ENCODE measurements around the gene AXIN2.

DNA sequence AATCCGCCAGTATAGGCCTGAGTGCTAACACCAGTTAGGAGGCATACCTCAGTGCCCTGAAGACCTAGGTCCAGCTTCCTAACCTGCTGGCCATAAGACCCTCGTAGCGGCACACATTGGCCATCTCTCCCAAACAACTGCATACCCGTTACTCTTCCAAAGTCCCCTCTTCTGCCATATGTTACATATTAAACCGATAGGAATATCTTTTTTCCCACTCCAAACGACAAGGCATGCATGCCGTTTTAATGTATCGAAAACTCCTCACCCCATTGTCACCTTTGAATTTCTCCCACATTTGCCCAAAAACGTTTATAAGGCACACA is 721 bp upstream of the AXIN2 start:
- TF ChIP-seq, protein P1, sequence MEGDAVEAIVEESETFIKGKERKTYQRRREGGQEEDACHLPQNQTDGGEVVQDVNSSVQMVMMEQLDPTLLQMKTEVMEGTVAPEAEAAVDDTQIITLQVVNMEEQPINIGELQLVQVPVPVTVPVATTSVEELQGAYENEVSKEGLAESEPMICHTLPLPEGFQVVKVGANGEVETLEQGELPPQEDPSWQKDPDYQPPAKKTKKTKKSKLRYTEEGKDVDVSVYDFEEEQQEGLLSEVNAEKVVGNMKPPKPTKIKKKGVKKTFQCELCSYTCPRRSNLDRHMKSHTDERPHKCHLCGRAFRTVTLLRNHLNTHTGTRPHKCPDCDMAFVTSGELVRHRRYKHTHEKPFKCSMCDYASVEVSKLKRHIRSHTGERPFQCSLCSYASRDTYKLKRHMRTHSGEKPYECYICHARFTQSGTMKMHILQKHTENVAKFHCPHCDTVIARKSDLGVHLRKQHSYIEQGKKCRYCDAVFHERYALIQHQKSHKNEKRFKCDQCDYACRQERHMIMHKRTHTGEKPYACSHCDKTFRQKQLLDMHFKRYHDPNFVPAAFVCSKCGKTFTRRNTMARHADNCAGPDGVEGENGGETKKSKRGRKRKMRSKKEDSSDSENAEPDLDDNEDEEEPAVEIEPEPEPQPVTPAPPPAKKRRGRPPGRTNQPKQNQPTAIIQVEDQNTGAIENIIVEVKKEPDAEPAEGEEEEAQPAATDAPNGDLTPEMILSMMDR (IDR thresholded peaks at IDR 0.05), result no peak
- TF ChIP-seq POLR2A (IDR thresholded peaks at IDR 0.05), result no peak
